ENCODE results near the gene ABCF1. TPM values are rescaled to one million over a fixed set of nuclear protein-coding genes. Genes with fewer than 3 reads are reported as not detected.
A peak's percentile ranks its signal among the peaks of the same experiment; 100 is the strongest.

ABCF1 gene
- total RNA-seq, 1 donor from 2014 or later: 41.9 TPM

DNA sequence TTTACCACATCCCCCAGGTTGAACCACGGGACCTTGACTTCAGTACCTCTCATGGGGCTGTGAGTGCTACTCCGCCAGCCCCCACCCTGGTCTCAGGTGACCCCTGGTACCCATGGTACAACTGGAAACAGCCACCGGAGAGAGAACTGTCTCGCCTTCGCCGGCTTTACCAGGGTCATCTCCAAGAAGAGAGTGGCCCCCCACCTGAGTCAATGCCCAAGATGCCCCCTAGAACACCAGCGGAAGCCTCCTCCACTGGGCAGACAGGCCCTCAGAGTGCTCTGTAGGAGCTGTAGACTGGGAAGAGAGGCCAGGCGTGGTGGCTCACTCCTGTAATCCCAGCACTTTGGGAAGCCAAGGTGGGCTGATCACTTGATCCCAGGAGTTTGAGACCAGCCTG, 54.3 kb downstream of the ABCF1 start:
- no peak for DNase-seq (ENCODE audit: low read depth in 2 of 2)

GRCh38 chr6:30626484-30627366, 55.5 kb downstream of the ABCF1 start, which contains the start of gene ATAT1:
ATAT1 (plus strand) TSS chr6:30626874.
- DNase-seq (ENCODE audit: low read depth in 2 of 2): peak; percentile 84 to 90

- DNase-seq (ENCODE audit: low read depth in 2 of 2): no peak
Measured at GRCh38 chr6:30635834-30636233, 64.6 kb downstream of the ABCF1 start.

DNA sequence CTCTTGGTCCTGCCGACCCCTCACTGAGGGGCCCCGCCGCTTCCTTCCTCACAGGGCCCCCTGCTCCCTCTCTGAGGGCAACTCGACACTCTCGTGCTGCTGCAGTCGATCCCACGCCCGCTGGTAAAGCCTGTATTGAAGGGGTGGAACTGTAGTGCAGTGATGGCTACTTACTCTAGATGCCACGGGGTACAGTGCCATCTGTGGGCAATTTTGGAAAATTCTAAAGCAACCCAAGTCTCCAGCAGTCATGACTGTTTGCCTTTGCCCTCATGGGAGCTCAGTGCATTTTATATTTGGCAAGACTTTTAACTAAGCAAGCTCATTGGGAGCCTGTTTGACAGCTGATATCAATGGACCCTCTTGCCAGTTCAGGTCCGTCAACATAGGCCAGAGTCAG, 69.2 kb downstream of the ABCF1 start:
- DNase-seq (ENCODE audit: low read depth in 2 of 2): no peak

GRCh38 chr6:30641048-30641447, 69.8 kb downstream of the ABCF1 start:
- DNase-seq (ENCODE audit: low read depth in 2 of 2): no peak

Other genes with a start within 250 kb of the ABCF1 start
- gene TRIM39, start 244.5 kb upstream of the ABCF1 start, total RNA-seq: 7.6 and 10.1 TPM in 2 replicates
- gene RPP21, start 226.3 kb upstream of the ABCF1 start, total RNA-seq: 16.1 and 20.8 TPM in 2 replicates
- gene HLA-E, start 81.9 kb upstream of the ABCF1 start, total RNA-seq: 440 and 959 TPM in 2 replicates
- gene GNL1, start 15.0 kb upstream of the ABCF1 start, total RNA-seq: 31.8 and 41.1 TPM in 2 replicates
- gene PRR3, start 14.1 kb upstream of the ABCF1 start, total RNA-seq: 2.0 and 2.2 TPM in 2 replicates
- 7.0 and 12.5 TPM in 2 replicates for gene PPP1R10, start 45.8 kb downstream of the ABCF1 start, total RNA-seq
- 38.1 and 55.8 TPM in 2 replicates for gene MRPS18B, start 46.4 kb downstream of the ABCF1 start, total RNA-seq
- gene ATAT1, start 55.4 kb downstream of the ABCF1 start, total RNA-seq: 2.2 and 5.0 TPM in 2 replicates
- gene C6orf136, start 75.7 kb downstream of the ABCF1 start, total RNA-seq: 3.1 and 5.6 TPM in 2 replicates
- gene DHX16, start 101.6 kb downstream of the ABCF1 start, total RNA-seq: 25.1 and 32.5 TPM in 2 replicates
- 31.5 and 33.6 TPM in 2 replicates for gene PPP1R18, start 115.2 kb downstream of the ABCF1 start, total RNA-seq
- 1.6 and 2.2 TPM in 2 replicates for gene NRM, start 119.5 kb downstream of the ABCF1 start, total RNA-seq
- 3.0 and 4.1 TPM in 2 replicates for gene MDC1, start 145.8 kb downstream of the ABCF1 start, total RNA-seq
- gene TUBB, start 148.9 kb downstream of the ABCF1 start, total RNA-seq: 267 and 311 TPM in 2 replicates
- 48.8 and 56.2 TPM in 2 replicates for gene FLOT1, start 171.2 kb downstream of the ABCF1 start, total RNA-seq
- gene IER3, start 173.1 kb downstream of the ABCF1 start, total RNA-seq: 72.6 and 148 TPM in 2 replicates